ENCODE measurements around the gene ARMH3.

GRCh38 chr10:101894742-101895141, 161.2 kb downstream of the ARMH3 start:
- TF ChIP-seq CTCF (conservative IDR thresholded peaks at IDR 0.05): no peak
- TF ChIP-seq ZFX (IDR thresholded peaks at IDR 0.05): no peak

Data from C4-2B (cell line).